ENCODE results near the gene TRMT11.
"Not testable (repeated sequence)": the region's sequence is repeated elsewhere in the genome, so short reads cannot be mapped to it uniquely, and the experiment has no call there.

The TRMT11 gene

GRCh38 chr6:126020305-126021050 lies 34.1 kb downstream of the TRMT11 start:
- Histone ChIP-seq H3K27ac (ENCODE audit: low read depth, low read length) (no peak overlapping the region), H2AK5ac (ENCODE audit: low read length) (no peak overlapping the region), H2BK12ac (ENCODE audit: low read length) (no peak overlapping the region), H4K91ac (ENCODE audit: low read depth, low read length) (no peak overlapping the region), H4K12ac (ENCODE audit: low read depth, low read length) (no peak overlapping the region), H3K4me2 (ENCODE audit: low read length) (no peak overlapping the region), H3K18ac (ENCODE audit: low read length) (no peak overlapping the region), H3K4me1 (ENCODE audit: control insufficient read depth in 1 of 2, insufficient read depth in 2 of 2, low read length in 2 of 2) (no peaks in the 10 kb centered on the region), H3K23ac (ENCODE audit: low read length) (no peak overlapping the region), H3K79me1 (ENCODE audit: low read length) (no peaks in the 10 kb centered on the region), H3K36me3 (ENCODE audit: control insufficient read depth in 1 of 2, insufficient read depth in 2 of 2, low read length in 2 of 2) (peaks cover 2 to 6% of the 10 kb centered on the region in 2 experiments), H3K27me3 (ENCODE audit: insufficient read depth, low read length) (no peaks in the 10 kb centered on the region), H3K79me2 (ENCODE audit: control insufficient read depth, insufficient read depth, low read length, poor library complexity) (no peaks in the 10 kb centered on the region), H3K9me3 (ENCODE audit: insufficient read depth, low read depth, low read length) (no peaks in the 10 kb centered on the region), H3K14ac (ENCODE audit: low read length) (no peak overlapping the region), H4K8ac (ENCODE audit: low read depth, low read length) (no peak overlapping the region), H3K4me3 (ENCODE audit: low read depth, low read length) (no peak overlapping the region), H3K9ac (ENCODE audit: low read length) (no peak overlapping the region), H2BK5ac (ENCODE audit: low read depth, low read length, poor library complexity) (no peak overlapping the region), H2BK120ac (ENCODE audit: insufficient read depth, low read length, poor library complexity) (no peak overlapping the region), H3K4ac (ENCODE audit: low read depth, low read length) (no peak overlapping the region), H2AFZ (ENCODE audit: insufficient read depth, low read length, poor library complexity) (no peak overlapping the region)
- DNase-seq, result no peak
- 100% methylated on average over 4 of the region's 5 CpGs for WGBS (ENCODE audit: extremely low coverage, insufficient coverage, insufficient read length)

- H3K27me3 ChIP-seq (ENCODE audit: insufficient read depth, low read length); H3K14ac ChIP-seq (ENCODE audit: low read length); H2BK5ac ChIP-seq (ENCODE audit: low read depth, low read length, poor library complexity); H2BK120ac ChIP-seq (ENCODE audit: insufficient read depth, low read length, poor library complexity); H3K36me3 ChIP-seq (ENCODE audit: control insufficient read depth in 1 of 2, insufficient read depth in 2 of 2, low read length in 2 of 2); H3K4ac ChIP-seq (ENCODE audit: low read depth, low read length); H2BK12ac ChIP-seq (ENCODE audit: low read length); H4K8ac ChIP-seq (ENCODE audit: low read depth, low read length); H2AK5ac ChIP-seq (ENCODE audit: low read length); H4K12ac ChIP-seq (ENCODE audit: low read depth, low read length); H3K79me2 ChIP-seq (ENCODE audit: control insufficient read depth, insufficient read depth, low read length, poor library complexity); H3K4me3 ChIP-seq (ENCODE audit: low read depth, low read length); H3K27ac ChIP-seq (ENCODE audit: low read depth, low read length); DNase-seq; H3K9me3 ChIP-seq (ENCODE audit: insufficient read depth, low read depth, low read length); H3K4me2 ChIP-seq (ENCODE audit: low read length); H3K23ac ChIP-seq (ENCODE audit: low read length); H3K79me1 ChIP-seq (ENCODE audit: low read length); H3K4me1 ChIP-seq (ENCODE audit: control insufficient read depth in 1 of 2, insufficient read depth in 2 of 2, low read length in 2 of 2); H3K18ac ChIP-seq (ENCODE audit: low read length); H4K91ac ChIP-seq (ENCODE audit: low read depth, low read length); H2AFZ ChIP-seq (ENCODE audit: insufficient read depth, low read length, poor library complexity); H3K9ac ChIP-seq (ENCODE audit: low read length): not testable (repeated sequence)
- no CpG with 5 or more reads among the region's 3 CpGs for WGBS (ENCODE audit: extremely low coverage, insufficient coverage, insufficient read length)
These were observed 37.1 kb downstream of the TRMT11 start for GRCh38 chr6:126023474-126023873.

DNA sequence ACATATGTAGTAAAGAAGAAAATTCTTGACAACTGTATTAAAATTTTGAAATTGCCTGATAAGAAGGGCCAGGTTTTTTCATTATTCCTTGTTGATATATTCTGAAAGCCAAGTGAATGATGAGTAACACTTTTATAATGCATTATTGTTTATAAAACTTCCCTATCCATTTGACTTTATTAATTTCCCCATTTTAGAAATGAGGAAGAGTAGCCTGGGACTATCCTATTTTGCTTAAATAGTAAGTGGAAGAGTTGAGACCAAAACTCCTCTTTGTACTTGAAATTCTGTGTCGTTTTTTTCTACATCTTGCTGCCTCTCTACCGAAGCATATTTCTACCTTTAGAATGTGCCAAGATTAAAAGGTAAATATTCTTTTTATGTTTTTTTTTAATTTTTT lies 39.7 kb downstream of the TRMT11 start:
- H3K79me1 ChIP-seq (ENCODE audit: low read length), result no peaks in the 10 kb centered on the region
- H3K23ac ChIP-seq (ENCODE audit: low read length), result no peak overlapping the region
- no CpG with 5 or more reads among the region's 2 CpGs for WGBS (ENCODE audit: extremely low coverage, insufficient coverage, insufficient read length)
- DNase-seq, result no peak
- no peak overlapping the region for H2AK5ac ChIP-seq (ENCODE audit: low read length)
- no peak overlapping the region for H2BK120ac ChIP-seq (ENCODE audit: insufficient read depth, low read length, poor library complexity)
- no peaks in the 10 kb centered on the region for H3K9me3 ChIP-seq (ENCODE audit: insufficient read depth, low read depth, low read length)
- peaks cover under 1 to 4% of the 10 kb centered on the region in 2 experiments for H3K36me3 ChIP-seq (ENCODE audit: control insufficient read depth in 1 of 2, insufficient read depth in 2 of 2, low read length in 2 of 2)
- no peaks in the 10 kb centered on the region for H3K4me1 ChIP-seq (ENCODE audit: control insufficient read depth in 1 of 2, insufficient read depth in 2 of 2, low read length in 2 of 2)
- H3K4ac ChIP-seq (ENCODE audit: low read depth, low read length), result no peak overlapping the region
- H3K4me3 ChIP-seq (ENCODE audit: low read depth, low read length), result no peak overlapping the region
- H3K27me3 ChIP-seq (ENCODE audit: insufficient read depth, low read length), result no peaks in the 10 kb centered on the region
- H2BK5ac ChIP-seq (ENCODE audit: low read depth, low read length, poor library complexity), result no peak overlapping the region
- H4K91ac ChIP-seq (ENCODE audit: low read depth, low read length), result no peak overlapping the region
- no peak overlapping the region for H3K27ac ChIP-seq (ENCODE audit: low read depth, low read length)
- H3K14ac ChIP-seq (ENCODE audit: low read length), result no peak overlapping the region
- no peaks in the 10 kb centered on the region for H3K79me2 ChIP-seq (ENCODE audit: control insufficient read depth, insufficient read depth, low read length, poor library complexity)
- no peak overlapping the region for H2BK12ac ChIP-seq (ENCODE audit: low read length)
- H3K4me2 ChIP-seq (ENCODE audit: low read length), result no peak overlapping the region
- no peak overlapping the region for H3K18ac ChIP-seq (ENCODE audit: low read length)
- no peak overlapping the region for H4K12ac ChIP-seq (ENCODE audit: low read depth, low read length)
- no peak overlapping the region for H3K9ac ChIP-seq (ENCODE audit: low read length)
- no peak overlapping the region for H2AFZ ChIP-seq (ENCODE audit: insufficient read depth, low read length, poor library complexity)
- no peak overlapping the region for H4K8ac ChIP-seq (ENCODE audit: low read depth, low read length)

DNA sequence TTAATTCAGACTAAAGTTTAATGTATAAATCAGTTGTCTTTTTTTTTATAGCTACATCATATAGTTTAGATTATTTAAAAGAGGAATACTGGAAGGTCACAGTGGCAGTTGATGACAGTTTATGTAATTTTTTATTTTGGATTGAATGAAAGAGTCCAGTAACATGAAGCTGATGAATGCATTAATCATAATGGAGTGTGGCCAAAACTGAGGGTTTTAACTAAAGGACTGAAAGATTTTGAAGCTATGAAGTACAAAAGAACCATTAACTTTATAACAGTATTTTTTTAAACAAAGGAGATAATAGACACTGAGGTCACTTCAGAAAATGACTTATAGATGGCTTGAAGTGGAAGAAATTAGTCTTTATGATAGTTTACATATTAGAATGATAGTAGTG lies 41.3 kb downstream of the TRMT11 start:
- Histone ChIP-seq H3K4me1 (ENCODE audit: control insufficient read depth in 1 of 2, insufficient read depth in 2 of 2, low read length in 2 of 2) (no peaks in the 10 kb centered on the region), H2BK12ac (ENCODE audit: low read length) (no peak overlapping the region), H3K14ac (ENCODE audit: low read length) (no peak overlapping the region), H3K79me2 (ENCODE audit: control insufficient read depth, insufficient read depth, low read length, poor library complexity) (no peaks in the 10 kb centered on the region), H3K4me2 (ENCODE audit: low read length) (no peak overlapping the region), H2AFZ (ENCODE audit: insufficient read depth, low read length, poor library complexity) (no peak overlapping the region), H3K79me1 (ENCODE audit: low read length) (no peaks in the 10 kb centered on the region), H3K18ac (ENCODE audit: low read length) (no peak overlapping the region), H3K23ac (ENCODE audit: low read length) (no peak overlapping the region), H2AK5ac (ENCODE audit: low read length) (no peak overlapping the region), H3K27ac (ENCODE audit: low read depth, low read length) (no peak overlapping the region), H4K8ac (ENCODE audit: low read depth, low read length) (no peak overlapping the region), H3K9me3 (ENCODE audit: insufficient read depth, low read depth, low read length) (no peaks in the 10 kb centered on the region), H2BK120ac (ENCODE audit: insufficient read depth, low read length, poor library complexity) (no peak overlapping the region), H3K4ac (ENCODE audit: low read depth, low read length) (no peak overlapping the region), H4K91ac (ENCODE audit: low read depth, low read length) (no peak overlapping the region), H3K36me3 (ENCODE audit: control insufficient read depth in 1 of 2, insufficient read depth in 2 of 2, low read length in 2 of 2) (peaks cover 0 to 3% of the 10 kb centered on the region in 2 experiments), H4K12ac (ENCODE audit: low read depth, low read length) (no peak overlapping the region), H3K4me3 (ENCODE audit: low read depth, low read length) (no peak overlapping the region), H3K9ac (ENCODE audit: low read length) (no peak overlapping the region), H2BK5ac (ENCODE audit: low read depth, low read length, poor library complexity) (no peak overlapping the region), H3K27me3 (ENCODE audit: insufficient read depth, low read length) (no peaks in the 10 kb centered on the region)
- DNase-seq, result no peak
